Fibroblast of skin of scalp (primary cell): ENCODE measurements around the gene FAM200C.

Experiments used
- DNase-seq: peaks from one replicate; pipeline ENCODE4 v3.0.0-alpha.2; 2013

FAM200C gene

GRCh38 chr5:160366230-160366629 is 33.6 kb downstream of the FAM200C start:
- DNase-seq: no peak

- DNase-seq: peak; percentile 26
Measured at GRCh38 chr5:160363660-160364395, 36.0 kb downstream of the FAM200C start.

- peak; percentile 48 for DNase-seq
Measured at GRCh38 chr5:160363211-160363610, 36.6 kb downstream of the FAM200C start.

GRCh38 chr5:160361624-160362228 is 38.1 kb downstream of the FAM200C start:
- no peak for DNase-seq

- no peak for DNase-seq
Measured at GRCh38 chr5:160360310-160360709, 39.5 kb downstream of the FAM200C start.

GRCh38 chr5:160359816-160360215 is 40.0 kb downstream of the FAM200C start:
- DNase-seq: no peak

GRCh38 chr5:160359242-160359641 is 40.6 kb downstream of the FAM200C start:
- DNase-seq: no peak

- DNase-seq: no peak
Measured at GRCh38 chr5:160357861-160358411, 41.9 kb downstream of the FAM200C start.

GRCh38 chr5:160357394-160357793 is 42.5 kb downstream of the FAM200C start:
- no peak for DNase-seq

- DNase-seq: no peak
Measured at GRCh38 chr5:160356550-160357347, 43.1 kb downstream of the FAM200C start.

- no peak for DNase-seq
Measured at GRCh38 chr5:160354666-160355065, 45.2 kb downstream of the FAM200C start.

GRCh38 chr5:160353379-160353778 is 46.5 kb downstream of the FAM200C start:
- DNase-seq: no peak

GRCh38 chr5:160352308-160352707 is 47.5 kb downstream of the FAM200C start:
- no peak for DNase-seq

- no peak for DNase-seq
Measured at GRCh38 chr5:160349935-160350303, 49.9 kb downstream of the FAM200C start.

- no peak for DNase-seq
Measured at GRCh38 chr5:160349249-160349934, 50.5 kb downstream of the FAM200C start.

GRCh38 chr5:160348080-160348479 is 51.8 kb downstream of the FAM200C start:
- DNase-seq: no peak

- no peak for DNase-seq
Measured at GRCh38 chr5:160347448-160347847, 52.4 kb downstream of the FAM200C start.
